Activated T-helper 17 cell treated with anti-CD3 and anti-CD28 coated beads, Interleukin-2, amount 50 U/mL, for 72 hours (primary cell): Measurements from ENCODE around the gene SLC2A8. TPM values are rescaled to one million over a fixed set of nuclear protein-coding genes. Genes with fewer than 3 reads are reported as not detected.

Source experiments
- ATAC-seq: fragments of 150-1000 bp; cut with Tn5 transposase; replicated peaks from 2 replicates; pipeline ENCODE4 v1.10.0; 2021; ENCODE audit warnings: mild to moderate bottlenecking, moderate library complexity
- H3K27ac Mint-ChIP-seq: one replicate; pipeline ENCODE4 v1.8.0; 2022; ENCODE audit warnings: mixed read lengths
- H3K27me3 Mint-ChIP-seq: one replicate; pipeline ENCODE4 v1.8.0; 2022; ENCODE audit warnings: mixed read lengths
- H3K36me3 Mint-ChIP-seq: one replicate; pipeline ENCODE4 v1.8.0; 2022; ENCODE audit warnings: low read depth, mild to moderate bottlenecking, mixed read lengths
- H3K4me1 Mint-ChIP-seq: one replicate; pipeline ENCODE4 v1.8.0; 2022; ENCODE audit warnings: mixed read lengths
- H3K4me3 Mint-ChIP-seq: one replicate; pipeline ENCODE4 v1.8.0; 2022; ENCODE audit warnings: mild to moderate bottlenecking, mixed read lengths
- H3K9me3 Mint-ChIP-seq: one replicate; pipeline ENCODE4 v1.8.0; 2022; ENCODE audit warnings: mixed read lengths
- total RNA-seq, 2 donors: library from RNA; stranded (reverse); gene quantifications; one replicate each; pipeline ENCODE4 v1.2.3, GENCODE V29; 2022

The SLC2A8 gene
- total RNA-seq = 1 to 10 TPM; 3.0 TPM

GRCh38 chr9:127396808-127397645 lies at the start of gene SLC2A8:
Gene SLC2A8, plus strand, starts transcription at chr9:127397169. Its CDS starts 62 bp downstream, at chr9:127397231.
- Mint-ChIP-seq H3K36me3 (no peaks in the 10 kb centered on the region), H3K9me3 (no peaks in the 10 kb centered on the region), H3K27ac (no peak within 1 kb of the TSS), H3K27me3 (peaks cover 49% of the 10 kb centered on the region), H3K4me3 (peak within 1 kb of the TSS; percentile 72), H3K4me1 (no peaks in the 10 kb centered on the region)
- peak; percentile 96 for ATAC-seq

DNA sequence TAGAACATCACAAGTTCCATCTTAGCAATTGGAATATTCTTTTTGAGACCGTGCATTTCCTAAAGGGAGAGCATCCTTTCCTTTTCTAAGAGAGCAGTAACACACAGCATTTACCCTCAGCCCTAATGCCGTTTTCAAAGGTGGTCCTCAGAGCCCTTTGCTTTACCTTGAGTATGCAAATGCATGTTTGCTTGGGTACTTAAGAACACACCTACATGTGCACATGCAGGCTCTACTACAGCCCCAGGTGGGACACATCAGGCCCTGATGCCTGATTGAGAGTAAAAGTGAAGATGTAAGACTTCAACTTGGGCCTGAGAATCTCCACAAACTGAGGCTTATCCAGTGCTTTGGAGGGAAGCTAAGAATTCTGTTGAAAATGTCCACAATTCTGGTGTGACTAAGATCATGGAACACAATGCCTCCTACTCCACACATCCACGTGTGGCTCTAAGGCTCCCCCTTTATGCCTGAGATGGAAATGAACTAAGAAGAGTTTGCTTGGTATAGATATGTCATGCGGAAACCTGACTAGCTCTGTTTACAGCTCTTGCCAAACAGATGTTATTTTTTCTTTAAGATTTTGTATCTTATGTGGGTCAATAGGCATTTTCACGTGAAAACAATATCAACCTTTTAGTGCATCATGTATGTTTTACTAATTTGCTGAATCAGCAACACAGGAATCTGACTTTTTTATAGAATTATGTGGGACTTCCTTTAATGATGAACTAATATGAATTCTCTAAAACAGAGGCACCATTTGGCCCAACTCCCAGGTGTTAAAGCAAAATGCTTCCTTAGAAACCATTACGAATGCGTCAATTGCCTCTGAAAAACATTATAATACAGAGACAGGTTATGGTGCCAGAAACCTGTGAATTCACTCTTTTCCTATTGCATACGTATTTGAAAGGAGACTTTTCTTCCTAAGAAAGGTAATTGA lies 48.9 kb upstream of the SLC2A8 start:
- no peaks in the 10 kb centered on the region for H3K9me3 Mint-ChIP-seq
- H3K4me1 Mint-ChIP-seq = no peaks in the 10 kb centered on the region
- H3K36me3 Mint-ChIP-seq = no peaks in the 10 kb centered on the region
- H3K27me3 Mint-ChIP-seq = no peaks in the 10 kb centered on the region
- H3K4me3 Mint-ChIP-seq = no peak overlapping the region
- ATAC-seq = no peak
- H3K27ac Mint-ChIP-seq = no peak overlapping the region

DNA sequence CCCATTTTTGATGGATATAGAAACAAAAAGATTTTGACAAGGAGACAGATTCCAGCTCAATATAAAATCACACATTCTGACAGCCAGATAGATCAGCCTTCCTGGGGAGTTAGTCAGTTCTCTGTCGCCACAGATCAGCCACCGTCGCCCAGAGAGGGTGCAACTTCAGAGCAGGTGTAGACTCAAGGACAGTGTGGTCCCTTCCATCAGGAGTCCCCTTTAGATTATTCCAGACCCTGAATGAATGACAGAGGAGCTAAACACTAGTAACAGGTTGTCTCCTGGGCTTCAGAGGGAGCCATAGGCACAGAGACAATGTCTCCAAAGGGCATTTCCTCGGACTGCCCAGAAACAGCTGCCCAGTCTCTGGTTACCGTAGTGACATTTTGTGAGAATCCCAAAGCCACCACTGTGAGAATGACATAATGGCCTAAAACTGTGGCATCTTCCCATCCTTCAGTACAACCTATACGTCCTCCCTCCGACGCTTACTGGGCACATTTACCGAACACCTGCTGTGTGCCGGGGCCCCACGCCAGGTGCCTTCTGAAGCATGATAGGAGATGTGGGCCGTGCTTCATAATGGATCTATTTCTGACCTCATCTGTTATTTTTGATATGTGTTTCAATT lies 47.4 kb upstream of the SLC2A8 start:
- no peaks in the 10 kb centered on the region for H3K36me3 Mint-ChIP-seq

GRCh38 chr9:127351182-127352166 lies 45.5 kb upstream of the SLC2A8 start:
- H3K4me3 Mint-ChIP-seq = no peak overlapping the region

More for the DNA sequence above, 47.4 kb upstream of the SLC2A8 start:
- Mint-ChIP-seq H3K4me1 (no peaks in the 10 kb centered on the region), H3K9me3 (no peaks in the 10 kb centered on the region), H3K27ac (no peak overlapping the region), H3K4me3 (no peak overlapping the region), H3K27me3 (no peaks in the 10 kb centered on the region)
- no peak for ATAC-seq

DNA sequence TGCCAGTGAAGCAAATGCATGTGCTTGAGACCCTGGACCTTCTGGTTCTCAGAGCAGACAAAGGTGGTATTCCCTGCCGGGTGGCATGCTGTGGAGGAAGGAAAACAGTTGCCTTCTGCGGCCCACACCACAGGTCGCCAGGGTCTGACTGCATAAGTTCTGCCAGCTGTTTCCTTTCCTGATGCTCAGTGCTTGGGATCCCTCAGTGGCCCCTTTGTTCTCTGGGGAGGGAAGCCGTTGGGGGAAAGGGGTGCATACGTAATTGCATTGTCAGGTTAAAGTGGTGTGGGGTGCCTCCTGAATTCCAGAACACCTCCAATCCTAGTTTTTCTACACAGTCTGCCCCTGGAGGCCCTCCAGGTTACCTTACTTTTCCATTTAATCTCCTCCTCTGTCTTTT lies 43.1 kb upstream of the SLC2A8 start:
- no peak for ATAC-seq
- Mint-ChIP-seq H3K36me3 (no peaks in the 10 kb centered on the region), H3K4me1 (no peaks in the 10 kb centered on the region), H3K27ac (no peak overlapping the region), H3K4me3 (no peak overlapping the region), H3K27me3 (peaks cover 6% of the 10 kb centered on the region), H3K9me3 (no peaks in the 10 kb centered on the region)

More at GRCh38 chr9:127351182-127352166, 45.5 kb upstream of the SLC2A8 start:
- no peaks in the 10 kb centered on the region for H3K36me3 Mint-ChIP-seq
- no peaks in the 10 kb centered on the region for H3K4me1 Mint-ChIP-seq
- H3K27me3 Mint-ChIP-seq = peaks cover 6% of the 10 kb centered on the region
- no peaks in the 10 kb centered on the region for H3K9me3 Mint-ChIP-seq
- no peak for ATAC-seq
- no peak overlapping the region for H3K27ac Mint-ChIP-seq

- H3K27me3 Mint-ChIP-seq = peaks cover 6% of the 10 kb centered on the region
- no peak overlapping the region for H3K27ac Mint-ChIP-seq
- H3K36me3 Mint-ChIP-seq = no peaks in the 10 kb centered on the region
- H3K4me3 Mint-ChIP-seq = no peak overlapping the region
- ATAC-seq = no peak
- no peaks in the 10 kb centered on the region for H3K9me3 Mint-ChIP-seq
- H3K4me1 Mint-ChIP-seq = no peaks in the 10 kb centered on the region
Observed at GRCh38 chr9:127356906-127357305, 40.1 kb upstream of the SLC2A8 start.

GRCh38 chr9:127358023-127358535 lies 38.9 kb upstream of the SLC2A8 start:
- no peaks in the 10 kb centered on the region for H3K4me1 Mint-ChIP-seq
- no peak overlapping the region for H3K4me3 Mint-ChIP-seq
- H3K36me3 Mint-ChIP-seq = no peaks in the 10 kb centered on the region
- no peak for ATAC-seq
- H3K27ac Mint-ChIP-seq = no peak overlapping the region
- no peaks in the 10 kb centered on the region for H3K9me3 Mint-ChIP-seq
- H3K27me3 Mint-ChIP-seq = peaks cover 6% of the 10 kb centered on the region

- no peak for ATAC-seq
- Mint-ChIP-seq H3K4me3 (no peak overlapping the region), H3K9me3 (no peaks in the 10 kb centered on the region), H3K27ac (no peak overlapping the region), H3K27me3 (peaks cover 6% of the 10 kb centered on the region), H3K4me1 (no peaks in the 10 kb centered on the region), H3K36me3 (no peaks in the 10 kb centered on the region)
Observed at GRCh38 chr9:127358770-127359169, 38.2 kb upstream of the SLC2A8 start.

DNA sequence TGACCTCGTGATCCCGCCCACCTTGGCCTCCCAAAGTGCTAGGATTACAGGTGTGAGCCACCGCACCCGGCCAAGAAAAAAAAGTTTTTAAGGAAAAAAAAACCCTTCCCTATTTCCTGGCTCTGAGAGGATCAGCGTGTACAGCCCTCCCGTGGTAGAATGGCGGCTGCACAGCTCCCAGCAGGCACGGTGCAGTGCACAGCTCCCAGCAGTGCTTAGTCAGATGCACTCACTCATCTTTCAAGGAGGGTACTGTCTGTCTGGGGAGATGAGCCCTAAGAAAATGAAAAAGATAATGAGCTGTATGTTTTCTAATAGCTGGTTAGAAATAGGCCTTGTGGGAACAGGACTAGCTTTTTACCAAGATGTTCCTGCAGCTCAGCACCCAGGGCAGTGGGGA lies 36.7 kb upstream of the SLC2A8 start:
- Mint-ChIP-seq H3K27me3 (peaks cover 6% of the 10 kb centered on the region), H3K27ac (no peak overlapping the region), H3K9me3 (no peaks in the 10 kb centered on the region), H3K4me3 (no peak overlapping the region), H3K36me3 (no peaks in the 10 kb centered on the region), H3K4me1 (no peaks in the 10 kb centered on the region)
- no peak for ATAC-seq

DNA sequence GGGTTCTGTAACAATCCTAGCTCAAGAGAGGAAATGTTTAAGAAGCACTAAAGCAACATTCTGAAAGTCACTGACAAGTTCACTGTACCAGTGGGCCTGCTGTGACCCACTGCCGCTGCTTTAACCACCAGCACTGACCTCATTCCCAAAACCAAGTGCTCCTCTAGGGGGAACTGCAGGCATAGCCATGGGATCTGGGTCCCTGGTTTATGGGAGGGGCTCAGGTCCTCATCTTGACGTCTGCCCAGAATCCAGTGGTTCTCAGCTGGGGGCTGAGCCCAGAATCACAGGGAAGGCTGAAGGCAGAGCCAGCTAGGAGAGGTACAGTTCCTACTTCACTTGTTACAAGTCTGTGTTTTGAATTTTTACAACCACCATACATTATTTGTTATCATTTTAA lies 36.1 kb upstream of the SLC2A8 start:
- Mint-ChIP-seq H3K27me3 (peaks cover under 1% of the 10 kb centered on the region), H3K4me3 (no peak overlapping the region), H3K9me3 (no peaks in the 10 kb centered on the region), H3K4me1 (no peaks in the 10 kb centered on the region), H3K27ac (no peak overlapping the region), H3K36me3 (no peaks in the 10 kb centered on the region)
- ATAC-seq = no peak

DNA sequence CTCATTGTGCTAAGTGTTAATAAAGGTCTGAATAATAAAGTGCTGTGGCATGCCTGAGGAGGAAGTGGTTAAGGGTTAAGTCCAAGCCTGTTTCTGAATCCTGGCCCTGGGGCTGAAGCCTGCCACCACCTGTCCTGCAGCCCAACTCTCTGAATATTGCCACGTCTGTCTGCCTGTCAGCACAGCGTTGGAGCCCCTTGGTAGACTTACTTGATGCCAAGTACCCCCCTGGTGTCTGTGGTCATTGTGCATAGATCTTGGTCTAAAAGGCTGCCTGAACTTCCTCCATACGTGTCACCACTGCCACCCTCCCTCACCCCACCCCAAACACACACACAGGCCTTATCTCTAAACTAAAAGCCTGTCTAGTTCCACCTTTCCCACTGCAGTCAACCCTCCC lies 35.4 kb upstream of the SLC2A8 start:
- no peak for ATAC-seq

GRCh38 chr9:127362829-127363228 lies 34.1 kb upstream of the SLC2A8 start:
- Mint-ChIP-seq H3K4me3 (no peak overlapping the region), H3K27me3 (no peaks in the 10 kb centered on the region), H3K4me1 (no peaks in the 10 kb centered on the region), H3K27ac (no peak overlapping the region), H3K9me3 (no peaks in the 10 kb centered on the region), H3K36me3 (no peaks in the 10 kb centered on the region)
- no peak for ATAC-seq

More for the DNA sequence above, 35.4 kb upstream of the SLC2A8 start:
- Mint-ChIP-seq H3K4me3 (no peak overlapping the region), H3K9me3 (no peaks in the 10 kb centered on the region), H3K27me3 (no peaks in the 10 kb centered on the region), H3K36me3 (no peaks in the 10 kb centered on the region), H3K4me1 (no peaks in the 10 kb centered on the region), H3K27ac (no peak overlapping the region)

DNA sequence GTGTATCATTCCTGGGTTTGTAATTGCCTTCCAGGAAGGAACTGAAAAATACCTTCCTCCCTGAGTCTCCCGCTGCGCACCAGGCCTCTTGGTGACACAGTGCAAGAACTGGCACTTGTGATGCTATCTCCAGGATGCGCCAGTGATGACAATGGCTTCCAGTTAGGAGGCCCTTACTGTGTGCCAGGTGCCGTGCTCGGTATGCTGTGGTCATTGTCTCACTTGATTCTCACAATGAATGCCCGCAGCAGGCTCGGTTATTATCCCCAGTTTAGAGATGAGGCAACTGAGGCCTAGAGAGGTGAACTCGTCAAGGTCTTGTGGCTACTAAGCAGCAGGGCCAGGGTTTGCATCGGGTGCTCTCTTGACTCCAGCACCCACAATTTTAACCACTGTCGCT lies 31.5 kb upstream of the SLC2A8 start:
- H3K36me3 Mint-ChIP-seq = no peaks in the 10 kb centered on the region
- no peak overlapping the region for H3K4me3 Mint-ChIP-seq
- peaks cover 18% of the 10 kb centered on the region for H3K27me3 Mint-ChIP-seq
- no peak overlapping the region for H3K27ac Mint-ChIP-seq
- no peaks in the 10 kb centered on the region for H3K9me3 Mint-ChIP-seq
- no peak for ATAC-seq
- peaks cover 5% of the 10 kb centered on the region for H3K4me1 Mint-ChIP-seq
